ENCODE measurements around the gene AGTRAP.

AGTRAP gene, protein sequence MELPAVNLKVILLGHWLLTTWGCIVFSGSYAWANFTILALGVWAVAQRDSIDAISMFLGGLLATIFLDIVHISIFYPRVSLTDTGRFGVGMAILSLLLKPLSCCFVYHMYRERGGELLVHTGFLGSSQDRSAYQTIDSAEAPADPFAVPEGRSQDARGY

DNA sequence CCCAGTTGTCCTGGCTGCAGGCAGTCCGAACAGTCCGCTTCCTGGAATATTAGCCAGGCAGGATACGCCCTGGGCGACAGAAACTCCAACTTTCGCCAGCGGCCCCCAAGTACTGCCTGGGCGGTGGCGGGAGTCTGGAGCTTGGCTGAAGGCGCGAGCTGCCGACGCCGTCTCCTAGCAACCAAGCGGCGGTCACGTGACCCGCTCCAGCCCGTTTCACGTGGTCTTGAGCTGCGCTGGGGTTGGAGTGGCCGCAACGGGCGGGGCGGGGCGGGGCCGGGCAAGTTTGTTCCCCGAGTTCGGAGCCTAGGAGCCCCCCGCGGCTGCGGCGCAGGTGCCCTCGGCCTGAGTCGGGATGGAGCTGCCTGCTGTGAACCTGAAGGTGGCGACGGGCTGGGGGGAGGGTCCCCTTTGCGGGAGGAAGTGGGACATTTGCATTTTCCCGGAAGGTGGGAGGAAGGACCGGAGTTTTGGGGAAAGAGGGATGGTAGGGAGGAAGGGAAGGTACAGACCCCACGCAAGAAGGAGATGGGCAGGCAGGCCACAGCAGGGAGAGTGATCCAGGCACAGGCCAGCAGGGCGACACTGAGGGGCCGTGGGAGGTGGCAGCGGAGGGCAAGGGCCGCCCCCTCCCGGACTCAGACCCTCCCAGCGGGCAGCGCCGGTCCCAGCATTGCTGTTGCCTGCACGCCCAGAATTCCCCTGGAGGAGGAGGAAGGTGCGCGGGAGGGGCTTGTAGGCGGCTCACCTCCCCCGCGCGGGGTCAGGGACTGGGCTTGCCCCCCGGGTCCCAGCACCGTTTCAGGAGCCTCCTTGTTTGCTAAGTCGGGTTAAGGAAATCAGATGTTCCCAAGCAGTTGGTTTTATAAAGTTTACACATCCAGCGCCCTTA, at the start of gene AGTRAP:
TSS of gene AGTRAP (plus strand) at position 283 of the 892 bp plus-strand sequence. CDS start at position 356, 73 bp downstream.
- peak; percentile 22 to 97 (median 91) for DNase-seq

DNA sequence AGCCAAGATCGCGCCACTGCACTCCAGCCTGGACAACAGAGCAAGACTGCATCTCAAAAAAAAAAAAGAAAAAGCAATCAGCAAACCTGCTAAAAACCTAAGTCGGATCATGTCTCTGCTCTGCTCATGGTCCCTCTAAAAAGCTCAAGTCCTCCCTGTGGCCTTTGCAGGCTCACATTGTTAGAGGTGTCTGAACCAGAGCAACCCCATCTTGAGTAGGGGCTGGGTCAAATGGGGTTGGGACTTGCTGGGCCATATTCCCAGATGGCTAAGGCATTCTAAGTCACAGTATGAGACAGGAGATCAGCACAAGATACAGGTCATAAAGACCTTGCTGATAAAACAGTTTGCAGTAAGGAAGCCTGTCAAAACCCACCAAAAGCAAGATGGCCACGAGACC, 47.4 kb upstream of the AGTRAP start:
- no peak for DNase-seq

DNA sequence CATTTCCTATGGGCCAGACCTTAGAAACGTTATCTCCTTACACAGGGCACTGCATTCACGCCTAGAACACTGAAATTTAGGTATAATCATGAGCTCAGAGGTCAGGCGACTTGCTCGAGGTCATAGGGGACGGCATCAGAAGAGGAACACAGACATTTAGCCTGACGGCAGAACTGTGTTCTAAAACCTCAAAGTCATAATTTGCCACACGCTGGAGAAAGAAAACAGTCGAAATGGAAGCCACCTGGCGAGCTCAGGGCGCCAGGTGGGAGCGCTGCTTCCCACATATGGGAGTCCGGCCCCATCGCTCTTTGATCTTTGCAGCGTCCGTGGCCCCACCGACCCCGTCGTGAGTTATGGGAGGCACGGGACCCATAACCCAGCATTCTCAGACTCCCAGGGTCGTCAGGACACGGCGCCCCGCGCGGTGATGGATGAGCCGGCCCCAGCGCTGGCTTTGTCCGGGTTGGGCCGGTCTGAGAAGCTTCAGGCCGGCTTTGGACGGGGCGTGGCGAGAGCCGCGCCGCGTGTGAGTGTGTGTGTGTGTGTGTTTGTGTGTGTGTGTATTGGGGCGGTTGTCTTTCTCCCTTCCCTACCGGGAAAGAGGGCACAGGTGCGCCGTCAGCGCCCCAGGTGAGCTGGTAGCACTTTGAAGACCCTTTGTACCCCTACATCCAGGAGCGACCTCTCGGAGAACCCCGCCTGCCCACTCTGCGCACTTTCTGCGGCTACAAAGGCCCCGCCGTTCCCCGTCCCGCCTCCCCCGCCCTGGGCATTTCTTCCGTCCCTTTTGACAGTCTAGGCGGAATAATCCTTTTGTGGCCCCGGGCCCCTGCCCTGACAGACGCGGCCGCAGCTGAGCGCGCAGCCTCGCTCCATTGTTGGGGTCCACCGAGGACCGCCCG, 45.3 kb upstream of the AGTRAP start:
- DNase-seq, result no peak

DNA sequence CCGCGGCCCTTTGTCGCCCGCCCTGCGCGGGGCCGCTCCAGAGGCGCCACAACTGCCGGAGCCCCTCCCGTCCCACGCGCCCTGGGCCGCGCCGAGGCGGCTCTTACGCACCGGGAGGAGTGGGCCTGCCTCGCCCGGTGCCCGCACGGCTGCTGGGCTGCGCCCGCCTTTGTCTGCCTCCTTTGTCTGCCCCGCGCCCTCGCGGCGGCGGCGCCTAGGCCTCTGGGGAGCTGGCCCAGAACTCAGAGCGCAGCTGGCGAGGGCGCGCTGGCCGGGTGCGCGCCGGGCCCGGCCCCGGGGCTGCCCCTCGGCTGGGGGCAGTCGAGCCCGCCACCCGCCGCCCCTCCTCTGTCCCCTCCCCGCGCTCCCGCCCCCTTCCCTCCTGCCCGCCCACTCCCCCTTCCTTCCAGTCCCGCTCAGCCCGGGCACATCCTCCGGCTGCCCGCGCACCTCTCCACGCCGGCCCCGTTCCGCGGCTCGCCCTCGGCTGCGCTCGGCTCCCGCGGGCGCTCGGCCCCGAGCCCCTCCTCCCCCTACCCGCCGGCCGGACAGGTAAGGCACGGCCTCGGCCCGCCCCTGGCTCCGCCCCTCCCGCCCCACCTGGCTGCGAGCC, 44.5 kb upstream of the AGTRAP start, which contains the start of gene DRAXIN:
TSS of gene DRAXIN (plus strand) at position 409 of the 613 bp plus-strand sequence. CDS start 14,549 bp downstream, outside the sequence.
- DNase-seq, result peak in 2 of 58 donors; percentile 36 to 55

DNA sequence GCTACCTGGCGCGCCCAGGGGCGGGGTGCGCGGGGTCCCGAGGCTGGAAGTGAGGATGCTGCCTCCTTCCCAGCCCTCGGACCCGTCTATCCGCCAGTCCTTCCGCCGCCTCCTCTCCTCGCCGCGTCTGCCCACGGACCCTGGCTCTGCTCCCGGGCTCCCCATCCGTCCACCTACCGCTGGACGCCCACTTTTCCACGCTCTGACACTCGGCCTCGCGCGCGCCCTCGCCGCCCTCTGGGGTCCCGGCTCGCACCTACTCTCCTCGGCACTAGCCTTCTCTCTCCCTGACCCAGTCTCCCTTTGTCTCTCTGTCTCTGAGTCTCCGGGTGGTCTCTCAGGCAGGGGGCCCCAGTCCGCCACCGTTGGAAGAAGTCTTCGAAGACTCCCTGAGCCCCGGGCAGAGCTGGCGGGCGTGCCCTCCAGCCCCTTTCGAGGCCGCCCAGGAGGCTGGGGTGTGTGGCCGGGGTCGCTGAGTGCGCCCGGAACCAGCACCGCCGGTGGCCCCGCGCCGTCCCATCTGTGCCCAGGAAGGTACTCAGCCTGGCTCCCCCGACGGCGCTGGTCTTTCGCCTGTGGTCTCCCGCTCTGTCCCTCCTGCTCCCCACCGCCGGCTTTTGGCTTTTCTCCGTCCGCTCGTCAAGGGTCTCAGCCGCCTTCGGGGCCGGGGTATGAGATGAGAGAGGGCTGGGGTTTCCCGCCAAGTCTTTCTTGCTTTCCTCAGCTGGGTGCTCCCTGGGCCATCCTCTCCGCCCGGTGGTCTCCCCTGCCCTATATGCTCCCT, 43.8 kb upstream of the AGTRAP start:
- peak in 1 of 58 donors; percentile 55 for DNase-seq

DNA sequence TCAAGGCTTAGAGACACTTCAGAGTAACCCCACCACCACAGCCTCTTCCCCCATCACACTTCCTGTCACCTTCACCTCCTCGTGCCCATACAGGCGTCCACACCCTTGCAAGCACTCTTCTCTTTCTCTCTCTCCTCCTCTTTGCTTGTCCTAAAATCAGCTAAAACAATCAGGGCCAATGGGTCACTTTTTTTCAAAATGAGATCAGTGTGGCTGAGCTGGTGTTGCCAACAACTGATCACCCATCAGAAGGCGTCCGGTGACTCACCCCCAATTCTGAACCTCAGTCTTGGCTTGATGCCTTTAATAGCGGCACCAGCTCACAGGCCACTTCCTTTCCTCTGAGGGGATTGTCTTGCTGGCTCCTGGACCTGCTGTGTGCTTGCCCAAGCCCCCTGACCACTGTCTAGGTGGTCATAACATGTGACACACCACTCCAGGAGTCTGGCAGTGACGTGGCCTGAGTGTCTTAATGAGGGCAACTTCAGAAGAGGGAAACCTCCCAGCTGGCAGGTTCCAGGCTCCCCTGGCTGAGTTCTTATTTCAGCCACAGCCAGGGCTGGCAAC, 42.8 kb upstream of the AGTRAP start:
- DNase-seq, result peak in 18 of 58 donors; percentile 4 to 50 (median 18)

DNA sequence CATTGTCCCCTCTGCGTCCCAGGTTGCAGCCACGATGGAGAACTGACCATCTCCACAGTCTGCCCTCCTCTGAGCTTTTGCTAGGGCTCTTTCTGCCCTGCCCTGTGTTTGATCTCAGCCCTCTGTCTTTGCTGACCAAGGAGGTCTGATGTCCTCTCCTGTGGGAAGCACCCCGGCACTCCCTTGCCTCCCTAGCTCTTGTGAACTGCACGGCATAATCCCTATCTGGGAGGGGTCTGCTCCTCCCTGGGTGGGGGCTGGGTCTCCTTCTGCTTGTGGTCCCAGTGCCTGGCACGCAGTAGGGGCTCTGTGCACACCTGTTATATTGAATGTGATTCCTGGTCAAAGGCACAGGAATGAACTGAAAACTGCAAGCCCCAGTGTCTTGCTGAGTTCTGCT, 42.0 kb upstream of the AGTRAP start:
- DNase-seq, result no peak

DNA sequence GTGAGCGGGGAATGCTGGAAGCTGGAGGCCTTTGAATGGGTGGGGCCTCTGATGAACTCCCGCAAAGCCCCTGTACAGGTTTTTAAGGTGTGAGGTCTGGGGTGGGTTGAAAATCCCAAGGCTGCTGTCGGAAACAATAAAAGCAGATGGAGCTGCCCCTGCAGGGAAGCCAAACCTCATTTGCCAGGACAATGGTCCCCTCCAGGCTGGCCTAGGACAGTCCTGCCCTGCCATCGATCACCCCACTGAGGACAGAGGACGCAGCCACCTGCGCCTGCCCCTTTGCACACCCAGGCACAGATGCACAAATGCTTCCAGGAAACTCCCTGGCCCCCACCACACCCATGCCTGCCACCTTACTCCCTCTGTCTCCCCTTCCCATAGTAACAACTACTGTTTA, 40.1 kb upstream of the AGTRAP start:
- no peak for DNase-seq

DNA sequence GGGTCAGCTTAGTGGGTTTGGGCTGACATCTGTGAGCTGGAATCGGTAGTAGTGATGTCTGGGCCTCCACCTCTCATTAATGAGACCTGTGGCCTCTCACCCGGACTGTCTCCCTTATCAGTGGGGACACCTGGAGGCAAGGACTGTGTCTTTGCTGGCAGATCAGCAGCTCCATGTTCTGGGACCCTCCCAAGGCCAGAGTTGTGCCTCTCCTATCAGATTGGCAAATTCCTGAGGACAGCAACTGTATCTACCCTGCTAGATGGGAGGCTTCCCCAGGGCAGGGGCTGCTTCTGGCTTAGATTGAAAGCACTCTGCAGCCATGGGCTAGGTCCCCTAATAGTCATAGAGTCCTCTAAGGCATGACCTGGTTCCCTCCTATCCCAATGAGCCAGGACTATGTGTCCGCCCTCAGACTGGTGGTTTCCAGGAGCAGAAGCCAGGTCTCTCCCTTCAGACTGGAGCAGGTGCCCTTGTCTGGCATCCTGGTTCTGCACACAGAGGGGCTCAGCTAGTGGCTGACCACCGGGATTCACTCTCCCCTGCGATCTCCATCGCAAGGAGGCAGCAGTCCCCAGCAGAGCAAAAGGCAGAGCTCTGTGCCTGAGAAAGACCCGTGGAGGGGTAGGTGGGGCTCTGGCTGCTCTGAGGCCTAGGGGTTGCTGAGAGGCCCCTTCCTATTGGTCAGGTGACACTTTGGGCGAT, 38.6 kb upstream of the AGTRAP start:
- no peak for DNase-seq

DNA sequence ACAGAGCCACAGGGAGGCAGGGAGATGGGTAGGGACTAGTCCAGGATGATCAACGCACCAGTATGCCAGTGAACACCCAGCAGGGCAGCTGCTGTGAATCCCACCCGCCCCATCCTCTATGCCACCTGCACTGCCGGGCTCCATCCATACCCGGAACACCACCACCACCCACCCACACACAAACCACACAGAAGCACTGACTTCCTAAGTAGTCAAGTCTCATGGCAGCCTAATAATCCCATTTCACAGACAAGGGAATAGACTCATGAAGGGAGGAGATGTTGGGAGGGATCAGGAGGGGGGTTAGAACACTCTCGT, 38.1 kb upstream of the AGTRAP start:
- DNase-seq, result no peak

DNA sequence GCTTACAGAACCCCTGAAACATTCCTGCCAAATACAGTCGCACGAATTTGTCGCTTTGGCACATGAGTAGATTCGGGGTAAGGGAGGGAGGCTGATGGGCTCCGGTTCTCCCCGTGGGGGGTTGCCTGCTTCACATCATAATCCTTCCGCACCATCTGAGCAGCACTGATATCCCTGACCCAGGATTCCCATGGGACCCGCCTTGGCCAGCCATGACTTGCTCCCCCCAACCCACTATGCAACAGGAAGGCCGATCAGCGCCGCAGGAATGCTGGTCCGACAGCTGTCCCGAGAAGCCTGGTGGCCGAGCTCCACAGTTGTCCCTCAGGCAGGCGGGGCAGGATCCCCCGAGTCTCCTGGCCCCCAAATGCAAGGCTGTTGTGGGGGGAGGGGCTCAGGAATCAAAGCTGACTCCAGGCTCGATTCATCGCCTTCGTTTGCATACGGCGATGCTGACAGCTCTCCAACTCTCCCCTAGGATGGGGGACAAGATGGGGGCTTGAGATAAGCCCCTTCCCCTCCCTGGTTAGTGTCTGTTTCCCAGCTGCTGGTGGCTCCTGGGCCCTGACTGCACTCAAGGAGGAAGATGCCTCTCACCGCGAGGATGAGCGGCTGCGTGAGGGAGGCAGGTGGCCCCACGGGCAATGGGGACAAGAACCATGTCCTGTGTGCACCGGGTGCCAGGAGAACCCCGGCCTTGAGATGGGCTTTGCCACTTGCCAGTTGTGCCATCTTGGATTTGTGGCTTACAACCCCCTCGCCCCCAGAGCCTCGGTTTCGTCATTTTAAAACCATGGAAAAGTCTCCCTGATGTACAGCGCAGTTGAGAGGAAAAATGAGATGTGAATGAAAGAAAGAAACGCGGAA, 35.1 kb upstream of the AGTRAP start:
- DNase-seq, result peak in 4 of 58 donors; percentile 14 to 57 (median 36)

DNA sequence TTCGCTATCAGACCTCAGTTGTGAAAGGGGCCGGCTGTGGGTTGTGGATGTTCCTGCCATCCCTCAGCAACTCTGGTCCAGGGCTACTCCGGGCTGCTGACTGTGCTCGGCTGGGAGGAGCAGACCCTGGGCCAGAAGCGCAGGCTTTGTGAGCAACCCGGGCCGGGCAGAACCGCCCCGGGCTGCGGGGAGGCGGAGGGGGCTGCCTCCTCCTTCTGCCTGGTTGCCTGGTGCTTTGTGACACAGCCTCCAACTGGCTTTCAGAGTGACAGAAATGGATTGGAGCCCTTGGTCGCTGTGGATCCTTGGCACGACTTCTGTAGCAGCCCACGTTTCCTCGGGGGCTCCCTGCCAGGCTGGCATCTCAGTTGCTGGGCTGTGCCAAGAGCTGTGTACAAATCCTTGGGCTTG, 34.4 kb upstream of the AGTRAP start:
- DNase-seq, result peak; percentile 24 to 94 (median 81)

DNA sequence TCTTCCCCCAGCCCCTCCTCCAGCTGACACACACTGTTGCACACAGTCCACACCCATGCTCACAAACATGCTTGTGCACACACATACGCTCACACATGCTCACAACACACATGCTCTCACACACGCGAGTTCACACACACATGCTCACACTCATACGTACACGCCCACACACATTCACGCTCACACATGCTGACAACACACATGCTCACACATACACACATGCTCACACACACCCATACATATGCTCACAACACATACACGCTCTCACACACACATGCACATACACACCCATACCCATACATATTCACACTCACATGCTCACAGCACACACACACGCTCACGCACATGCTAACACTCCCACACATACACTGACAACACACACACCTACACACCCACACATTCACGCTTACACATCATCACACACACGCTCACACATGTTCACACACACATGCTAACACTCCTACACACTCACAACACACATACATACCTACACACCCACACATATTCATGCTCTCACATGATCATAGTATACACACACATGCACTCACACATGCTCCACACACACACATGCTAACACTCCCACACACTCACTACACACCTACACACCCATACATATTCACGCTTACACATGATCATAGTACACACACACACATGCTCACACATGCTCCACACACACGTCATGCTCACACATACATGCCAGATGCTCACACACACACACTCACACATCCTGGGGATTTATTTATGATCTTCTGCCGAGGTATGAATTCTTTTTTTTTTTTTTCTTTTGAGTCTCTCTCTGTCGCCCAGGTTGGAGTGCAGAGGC, 33.7 kb upstream of the AGTRAP start:
- DNase-seq, result no peak

DNA sequence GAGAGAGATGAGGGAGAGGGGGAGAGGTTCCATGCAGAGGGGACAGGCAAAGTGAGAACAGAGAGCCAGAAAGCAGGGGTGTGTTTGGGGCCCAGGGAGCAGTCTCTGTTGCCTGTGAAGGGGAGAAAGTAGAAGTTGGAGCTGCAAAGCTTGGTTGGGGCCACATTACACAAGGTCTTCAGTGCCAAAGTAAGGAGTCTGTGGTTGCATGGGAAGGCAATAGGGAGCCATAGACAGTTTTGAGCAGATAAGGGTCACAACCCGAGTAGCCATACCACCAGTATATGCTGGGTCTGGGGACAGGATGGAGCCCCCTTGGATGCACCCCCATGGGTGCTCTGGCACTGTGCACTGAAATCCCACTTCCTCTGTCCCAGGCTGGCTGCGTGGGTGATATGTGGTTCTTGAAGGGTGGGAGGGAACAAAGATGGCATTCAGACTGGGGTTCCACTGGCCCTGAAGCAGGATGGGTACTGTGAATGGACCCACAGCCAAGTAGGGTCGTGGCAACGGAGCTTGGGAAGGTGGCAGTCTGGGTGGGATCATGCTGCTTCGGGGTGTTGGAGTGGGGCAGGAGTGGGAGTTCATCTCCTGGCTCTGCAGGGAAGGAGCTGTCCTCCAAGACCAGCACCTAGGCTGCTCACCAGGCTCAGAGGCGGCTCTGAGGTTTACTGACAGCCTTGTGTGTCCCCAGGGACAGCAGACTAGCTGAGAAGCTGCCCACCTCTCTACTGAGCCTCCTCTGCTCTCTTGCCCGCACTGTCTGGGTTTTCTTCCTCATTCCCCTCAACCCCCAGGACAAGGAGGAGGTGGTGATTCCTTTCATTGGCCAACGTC, 32.4 kb upstream of the AGTRAP start:
- DNase-seq, result no peak

DNA sequence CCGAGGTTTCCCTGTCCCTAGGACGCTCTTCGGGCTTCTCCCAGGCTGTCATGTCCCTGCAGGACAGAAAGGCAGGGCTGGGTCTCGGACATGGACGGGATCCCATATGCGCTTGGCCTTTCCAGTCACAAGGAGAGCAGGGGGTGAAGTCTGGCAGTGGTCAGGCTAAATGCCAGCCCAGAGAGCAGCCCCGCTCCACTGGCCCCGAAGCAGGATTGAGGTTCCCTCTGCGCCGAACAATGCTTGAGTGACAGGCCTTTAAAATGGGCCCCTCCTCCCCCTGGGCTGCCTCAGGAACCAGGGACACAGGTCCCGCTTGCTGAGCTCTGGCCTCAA, 31.8 kb upstream of the AGTRAP start:
- peak in 2 of 58 donors; percentile 6 to 7 for DNase-seq

DNA sequence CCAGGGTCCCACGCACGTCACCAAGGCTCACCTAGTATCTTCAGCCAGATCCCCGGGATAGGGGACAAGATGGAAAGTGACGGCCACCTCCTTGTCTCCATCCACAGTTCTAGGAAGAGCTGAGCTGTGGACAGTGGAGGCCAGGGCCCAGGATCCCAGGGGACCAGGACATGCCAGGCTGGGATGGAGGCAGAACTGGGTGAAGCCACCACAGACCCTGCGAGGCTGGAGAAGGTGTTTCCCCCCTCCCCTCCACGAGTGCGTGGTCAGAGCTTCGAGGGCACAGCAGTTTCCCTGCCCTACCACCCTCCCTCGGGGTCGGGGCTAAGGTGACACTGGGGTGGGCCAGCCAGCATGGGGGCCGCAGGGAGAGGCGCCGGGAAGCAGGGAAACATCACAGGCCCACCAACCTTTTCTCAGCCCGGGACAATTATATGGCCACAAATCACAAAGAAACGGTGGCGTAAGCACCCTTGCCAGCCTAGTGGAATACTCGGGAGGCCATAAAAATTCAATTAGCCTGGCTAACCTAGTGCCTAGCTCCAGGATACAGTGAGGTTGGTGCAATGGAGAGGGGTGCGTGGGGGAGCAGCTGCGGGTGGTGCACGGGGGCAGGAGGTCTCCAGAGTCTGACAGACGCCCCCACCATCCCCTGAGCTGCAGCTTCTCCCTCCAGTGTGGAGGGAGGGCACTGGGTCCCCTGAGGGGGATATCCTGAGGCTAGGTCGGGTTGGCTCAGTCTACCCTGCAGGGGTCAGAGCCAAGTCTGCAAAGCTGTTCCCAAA, 31.1 kb upstream of the AGTRAP start:
- no peak for DNase-seq

All from anterior cingulate cortex (tissue), 58 donors.